Measurements from ENCODE around the gene NFYA.

Gene NFYA

GRCh38 chr6:41042226-41043055 lies 30.3 kb upstream of the NFYA start, which contains the start of gene TSPO2:
Gene TSPO2, plus strand, starts transcription at chr6:41042467. Its CDS starts 519 bp downstream, at chr6:41042986.
- peak within 1 kb of the TSS in 2 of 3 experiments; percentile 7 to 18 for H3K27ac Mint-ChIP-seq
- TF ChIP-seq CTCF (IDR thresholded peaks at IDR 0.05; ENCODE audit: unreplicated experiment in 3 of 3), result no peak
- no peaks in the 10 kb centered on the region for H3K36me3 Mint-ChIP-seq (ENCODE audit: low read depth)
- peaks cover 14% of the 10 kb centered on the region for H3K27me3 Mint-ChIP-seq (ENCODE audit: low read depth)
- no peaks in the 10 kb centered on the region for H3K9me3 Mint-ChIP-seq
- peaks cover 25% of the 10 kb centered on the region for H3K4me1 Mint-ChIP-seq
- no peak within 1 kb of the TSS for H3K4me3 Mint-ChIP-seq

- Mint-ChIP-seq H3K36me3 (ENCODE audit: low read depth) (no peaks in the 10 kb centered on the region), H3K4me1 (peaks cover 31% of the 10 kb centered on the region), H3K27ac (no peak overlapping the region), H3K4me3 (no peak overlapping the region), H3K27me3 (ENCODE audit: low read depth) (peaks cover 16% of the 10 kb centered on the region), H3K9me3 (no peaks in the 10 kb centered on the region)
- TF ChIP-seq CTCF (IDR thresholded peaks at IDR 0.05; ENCODE audit: unreplicated experiment in 3 of 3), result no peak
These were observed 29.6 kb upstream of the NFYA start for GRCh38 chr6:41043151-41043550.

- H3K4me1 Mint-ChIP-seq, result peaks cover 50% of the 10 kb centered on the region
- H3K9me3 Mint-ChIP-seq, result no peaks in the 10 kb centered on the region
- TF ChIP-seq CTCF (IDR thresholded peaks at IDR 0.05; ENCODE audit: unreplicated experiment in 3 of 3), result no peak
- H3K27ac Mint-ChIP-seq, result peak overlapping the region in 1 of 3 experiments; percentile 26
- no peak overlapping the region for H3K4me3 Mint-ChIP-seq
- no peaks in the 10 kb centered on the region for H3K36me3 Mint-ChIP-seq (ENCODE audit: low read depth)
- H3K27me3 Mint-ChIP-seq (ENCODE audit: low read depth), result peaks cover 6% of the 10 kb centered on the region
These were observed 27.1 kb upstream of the NFYA start for GRCh38 chr6:41045664-41046063.

- no peak for TF ChIP-seq CTCF (IDR thresholded peaks at IDR 0.05; ENCODE audit: unreplicated experiment in 3 of 3)
- peaks cover 52% of the 10 kb centered on the region for H3K4me1 Mint-ChIP-seq
- H3K27ac Mint-ChIP-seq, result peak overlapping the region in 1 of 3 experiments; percentile 26
- no peaks in the 10 kb centered on the region for H3K36me3 Mint-ChIP-seq (ENCODE audit: low read depth)
- peaks cover 6% of the 10 kb centered on the region for H3K27me3 Mint-ChIP-seq (ENCODE audit: low read depth)
- H3K9me3 Mint-ChIP-seq, result no peaks in the 10 kb centered on the region
- H3K4me3 Mint-ChIP-seq, result no peak overlapping the region
These were observed 26.7 kb upstream of the NFYA start for GRCh38 chr6:41046084-41046483.

- no peak overlapping the region for H3K27ac Mint-ChIP-seq
- H3K4me1 Mint-ChIP-seq, result peaks cover 63% of the 10 kb centered on the region
- no peaks in the 10 kb centered on the region for H3K9me3 Mint-ChIP-seq
- peaks cover 6% of the 10 kb centered on the region for H3K27me3 Mint-ChIP-seq (ENCODE audit: low read depth)
- no peak overlapping the region for H3K4me3 Mint-ChIP-seq
- TF ChIP-seq CTCF (IDR thresholded peaks at IDR 0.05; ENCODE audit: unreplicated experiment in 3 of 3), result no peak
- H3K36me3 Mint-ChIP-seq (ENCODE audit: low read depth), result no peaks in the 10 kb centered on the region
These were observed 25.5 kb upstream of the NFYA start for GRCh38 chr6:41047306-41047705.

All from nephron (organoid).